K562 (cell line): ENCODE data around the gene TCAP. TPM values are rescaled to one million over a fixed set of nuclear protein-coding genes. Genes with fewer than 3 reads are reported as not detected.

Source experiments
- ADNP ChIP-seq: fragments of 200-800 bp; sonication (Bioruptor generic); IDR thresholded peaks from 2 replicates; pipeline ENCODE4 v1.6.1; 2016; ENCODE audit warnings: missing genetic modification characterization, missing compliant biosample characterization
- JUND ChIP-seq, 2 experiments: IDR thresholded peaks; 2 replicates in 1 of 2; 3 replicates in 1 of 2; pipeline ENCODE4 v1.6.1; 2011; ENCODE audit warnings: borderline replicate concordance in 2 of 2, low read depth in 2 of 2, low read length in 2 of 2, improper control_type of control experiment in 1 of 2, missing biosample characterization in 1 of 2, missing genetic modification characterization in 1 of 2, missing genetic modification reagents in 1 of 2
- KDM5B ChIP-seq: fragments of 200-600 bp; sonication (generic); IDR thresholded peaks from 2 replicates; pipeline ENCODE4 v1.6.1; 2012; ENCODE audit warnings: low read depth, mild to moderate bottlenecking, moderate library complexity, low read length, control low read depth, inconsistent platforms; ENCODE audit not compliant: insufficient replicate concordance
- PTTG1 ChIP-seq: fragments of 450-650 bp; IDR thresholded peaks from 2 replicates; pipeline ENCODE4 v1.6.1; 2016; ENCODE audit warnings: low read depth, mild to moderate bottlenecking, missing genetic modification characterization, missing compliant biosample characterization
- ZNF316 ChIP-seq: fragments of 450-650 bp; IDR thresholded peaks from 2 replicates; pipeline ENCODE4 v1.6.1; 2016
- polyA plus RNA-seq, 8 experiments: library from polyadenylated mRNA; depleted of rRNA in 4 of 8; stranded (reverse) in 5 of 8; unstranded in 3 of 8; fragments of >200 nt; fragmentation: Nextera tagmentation in 2 of 8; fragmentation: Illumina TruSeq in 1 of 8; extraction: Ambion mirVana in 2 of 8; extraction: Trizol in 1 of 8; gene quantifications; 2 replicates each; pipeline versions ENCODE4 v1.2.1 to v1.2.3, GENCODE V29; 2011 to 2014; ENCODE audit warnings: inconsistent platforms in 1 of 8, missing spikeins in 1 of 8
- total RNA-seq, 7 experiments: library from RNA; depleted of rRNA in 6 of 7; stranded (reverse); fragments of >200 nt in 6 of 7; fragmentation: Illumina TruSeq in 2 of 7; extraction: Trizol in 2 of 7; gene quantifications; 2 replicates each; pipeline versions ENCODE4 v1.2.1 to v1.2.3, GENCODE V29; 2011 to 2021; ENCODE audit warnings: low replicate concordance in 1 of 7
- TF ChIP-seq, protein P1 (sequence below), 2 experiments: fragments of 450-650 bp; IDR thresholded peaks; 2 replicates each; pipeline ENCODE4 v1.6.1; 2016; ENCODE audit warnings: mild to moderate bottlenecking in 2 of 2, borderline replicate concordance in 1 of 2, low read depth in 1 of 2, moderate library complexity in 1 of 2
- TF ChIP-seq, protein P2 (sequence below): fragments of 250-450 bp; sonication (Bioruptor Pico); IDR thresholded peaks from 2 replicates; pipeline ENCODE4 v1.8.0; 2022; ENCODE audit warnings: inconsistent platforms, mild to moderate bottlenecking, moderate library complexity, borderline replicate concordance
- TF ChIP-seq, protein P3 (sequence below): sonication (generic); formaldehyde crosslinking; IDR thresholded peaks from 2 replicates; pipeline ENCODE4 v1.8.1; 2023; ENCODE audit warnings: mild to moderate bottlenecking, missing genetic modification reagents, moderate library complexity
- TF ChIP-seq, protein P4 (sequence below): sonication (generic); formaldehyde crosslinking; IDR thresholded peaks from 2 replicates; pipeline ENCODE4 v1.8.0; 2022; ENCODE audit warnings: missing genetic modification reagents, mild to moderate bottlenecking, moderate library complexity, borderline replicate concordance
- TF ChIP-seq, protein P5 (sequence below): fragments of 450-650 bp; IDR thresholded peaks from 2 replicates; pipeline ENCODE4 v1.6.1; 2016; ENCODE audit warnings: mild to moderate bottlenecking

Gene TCAP
- total and polyA plus RNA-seq, 9 of the 15 experiments (the other 6 are each of a cell fraction or from before 2014, with no cell fraction given), result 0.33 to 1.4 (median 0.82) TPM; not detected in 2

DNA sequence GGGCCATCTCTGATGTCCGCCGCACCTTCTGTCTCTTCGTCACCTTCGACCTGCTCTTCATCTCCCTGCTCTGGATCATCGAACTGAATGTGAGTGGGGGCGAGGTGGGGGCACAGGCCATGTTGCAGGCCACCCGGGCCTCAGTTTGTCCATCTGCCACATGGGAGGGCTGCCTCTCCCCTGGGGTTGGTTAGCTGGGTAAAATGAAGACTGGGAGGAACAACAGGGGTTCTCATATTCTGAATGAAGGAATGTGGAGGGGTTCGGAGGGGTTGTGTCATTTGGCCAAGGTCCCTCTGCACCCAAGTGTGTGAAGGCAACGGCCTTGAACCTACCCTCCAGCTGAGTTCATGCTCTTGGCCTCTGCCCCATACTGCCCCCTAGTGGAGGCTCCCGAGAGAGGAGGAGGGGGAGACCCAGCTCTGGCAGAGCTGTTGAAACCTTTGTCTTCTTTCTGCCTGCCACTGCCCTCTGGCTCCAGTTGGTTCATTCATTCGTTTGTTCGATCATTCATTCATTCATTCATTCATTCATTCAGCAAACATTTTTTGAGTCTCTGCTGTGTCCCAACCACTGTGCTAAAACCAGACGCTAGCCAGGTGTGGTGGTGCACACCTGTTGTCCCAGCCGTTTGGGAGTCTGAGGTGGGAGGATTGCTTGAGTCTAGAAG, 11.4 kb upstream of the TCAP start (continued):
- TF ChIP-seq, protein P1, sequence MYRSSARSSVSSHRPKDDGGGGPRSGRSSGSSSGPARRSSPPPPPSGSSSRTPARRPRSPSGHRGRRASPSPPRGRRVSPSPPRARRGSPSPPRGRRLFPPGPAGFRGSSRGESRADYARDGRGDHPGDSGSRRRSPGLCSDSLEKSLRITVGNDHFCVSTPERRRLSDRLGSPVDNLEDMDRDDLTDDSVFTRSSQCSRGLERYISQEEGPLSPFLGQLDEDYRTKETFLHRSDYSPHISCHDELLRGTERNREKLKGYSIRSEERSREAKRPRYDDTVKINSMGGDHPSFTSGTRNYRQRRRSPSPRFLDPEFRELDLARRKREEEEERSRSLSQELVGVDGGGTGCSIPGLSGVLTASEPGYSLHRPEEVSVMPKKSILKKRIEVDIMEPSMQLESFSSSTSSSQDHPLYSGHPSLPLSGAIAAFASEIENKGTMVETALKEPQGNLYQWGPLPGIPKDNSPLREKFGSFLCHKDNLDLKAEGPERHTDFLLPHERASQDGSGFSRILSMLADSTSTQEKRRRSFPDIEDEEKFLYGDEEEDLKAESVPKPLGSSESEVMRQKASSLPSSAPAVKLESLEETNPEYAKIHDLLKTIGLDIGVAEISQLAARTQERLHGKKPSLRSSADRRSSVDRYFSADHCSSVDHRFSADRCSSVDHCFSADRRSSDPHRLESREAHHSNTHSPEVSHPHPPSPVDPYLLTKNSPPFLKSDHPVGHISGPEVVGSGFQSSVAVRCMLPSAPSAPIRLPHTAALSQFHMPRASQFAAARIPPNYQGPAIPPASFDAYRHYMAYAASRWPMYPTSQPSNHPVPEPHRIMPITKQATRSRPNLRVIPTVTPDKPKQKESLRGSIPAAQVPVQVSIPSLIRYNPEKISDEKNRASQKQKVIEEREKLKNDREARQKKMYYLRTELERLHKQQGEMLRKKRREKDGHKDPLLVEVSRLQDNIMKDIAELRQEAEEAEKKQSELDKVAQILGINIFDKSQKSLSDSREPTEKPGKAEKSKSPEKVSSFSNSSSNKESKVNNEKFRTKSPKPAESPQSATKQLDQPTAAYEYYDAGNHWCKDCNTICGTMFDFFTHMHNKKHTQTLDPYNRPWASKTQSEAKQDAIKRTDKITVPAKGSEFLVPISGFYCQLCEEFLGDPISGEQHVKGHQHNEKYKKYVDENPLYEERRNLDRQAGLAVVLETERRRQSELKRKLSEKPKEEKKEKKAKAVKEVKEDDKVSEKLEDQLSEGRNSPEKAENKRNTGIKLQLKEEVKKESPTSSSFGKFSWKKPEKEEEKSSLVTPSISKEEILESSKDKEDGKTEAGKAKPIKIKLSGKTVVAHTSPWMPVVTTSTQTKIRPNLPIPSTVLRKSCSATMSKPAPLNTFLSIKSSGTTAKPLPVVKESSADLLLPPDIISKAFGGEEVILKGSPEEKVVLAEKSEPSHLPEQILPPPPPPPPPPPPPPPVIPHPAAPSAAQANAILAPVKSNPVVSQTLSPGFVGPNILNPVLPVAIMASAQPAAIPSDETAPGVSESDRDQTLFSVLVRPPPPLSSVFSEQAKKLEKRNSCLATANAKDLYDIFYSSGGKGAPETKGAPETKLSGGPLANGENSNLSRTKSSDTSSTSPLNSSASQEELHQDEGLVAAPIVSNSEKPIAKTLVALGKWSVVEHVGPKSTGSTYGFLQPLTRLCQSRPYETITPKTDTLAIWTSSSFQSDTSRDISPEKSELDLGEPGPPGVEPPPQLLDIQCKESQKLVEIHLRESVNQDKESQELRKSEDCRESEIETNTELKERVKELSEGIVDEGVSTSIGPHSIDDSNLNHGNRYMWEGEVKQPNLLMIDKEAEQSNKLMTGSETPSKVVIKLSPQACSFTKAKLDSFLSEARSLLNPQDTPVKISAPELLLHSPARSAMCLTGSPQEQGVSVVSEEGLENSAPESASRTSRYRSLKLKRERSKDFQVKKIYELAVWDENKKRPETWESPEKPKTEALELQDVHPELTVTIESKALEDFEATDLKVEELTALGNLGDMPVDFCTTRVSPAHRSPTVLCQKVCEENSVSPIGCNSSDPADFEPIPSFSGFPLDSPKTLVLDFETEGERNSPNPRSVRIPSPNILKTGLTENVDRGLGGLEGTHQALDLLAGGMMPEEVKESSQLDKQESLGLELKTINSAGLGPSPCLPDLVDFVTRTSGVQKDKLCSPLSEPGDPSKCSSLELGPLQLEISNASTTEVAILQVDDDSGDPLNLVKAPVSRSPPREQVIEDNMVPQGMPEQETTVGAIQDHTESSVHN (IDR thresholded peaks at IDR 0.05; ENCODE audit: borderline replicate concordance in 1 of 2, low read depth in 1 of 2), result no peak
- peak; percentile 76 for TF ChIP-seq ADNP
- TF ChIP-seq, protein P2, sequence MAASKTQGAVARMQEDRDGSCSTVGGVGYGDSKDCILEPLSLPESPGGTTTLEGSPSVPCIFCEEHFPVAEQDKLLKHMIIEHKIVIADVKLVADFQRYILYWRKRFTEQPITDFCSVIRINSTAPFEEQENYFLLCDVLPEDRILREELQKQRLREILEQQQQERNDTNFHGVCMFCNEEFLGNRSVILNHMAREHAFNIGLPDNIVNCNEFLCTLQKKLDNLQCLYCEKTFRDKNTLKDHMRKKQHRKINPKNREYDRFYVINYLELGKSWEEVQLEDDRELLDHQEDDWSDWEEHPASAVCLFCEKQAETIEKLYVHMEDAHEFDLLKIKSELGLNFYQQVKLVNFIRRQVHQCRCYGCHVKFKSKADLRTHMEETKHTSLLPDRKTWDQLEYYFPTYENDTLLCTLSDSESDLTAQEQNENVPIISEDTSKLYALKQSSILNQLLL (CRISPR knock-in tag), result no peak
- no peak for TF ChIP-seq PTTG1 (tag)
- TF ChIP-seq, protein P3, sequence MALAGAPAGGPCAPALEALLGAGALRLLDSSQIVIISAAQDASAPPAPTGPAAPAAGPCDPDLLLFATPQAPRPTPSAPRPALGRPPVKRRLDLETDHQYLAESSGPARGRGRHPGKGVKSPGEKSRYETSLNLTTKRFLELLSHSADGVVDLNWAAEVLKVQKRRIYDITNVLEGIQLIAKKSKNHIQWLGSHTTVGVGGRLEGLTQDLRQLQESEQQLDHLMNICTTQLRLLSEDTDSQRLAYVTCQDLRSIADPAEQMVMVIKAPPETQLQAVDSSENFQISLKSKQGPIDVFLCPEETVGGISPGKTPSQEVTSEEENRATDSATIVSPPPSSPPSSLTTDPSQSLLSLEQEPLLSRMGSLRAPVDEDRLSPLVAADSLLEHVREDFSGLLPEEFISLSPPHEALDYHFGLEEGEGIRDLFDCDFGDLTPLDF (CRISPR knock-in tag), result no peak
- TF ChIP-seq KDM5B, result no peak
- TF ChIP-seq, protein P4, sequence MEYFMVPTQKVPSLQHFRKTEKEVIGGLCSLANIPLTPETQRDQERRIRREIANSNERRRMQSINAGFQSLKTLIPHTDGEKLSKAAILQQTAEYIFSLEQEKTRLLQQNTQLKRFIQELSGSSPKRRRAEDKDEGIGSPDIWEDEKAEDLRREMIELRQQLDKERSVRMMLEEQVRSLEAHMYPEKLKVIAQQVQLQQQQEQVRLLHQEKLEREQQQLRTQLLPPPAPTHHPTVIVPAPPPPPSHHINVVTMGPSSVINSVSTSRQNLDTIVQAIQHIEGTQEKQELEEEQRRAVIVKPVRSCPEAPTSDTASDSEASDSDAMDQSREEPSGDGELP (CRISPR knock-in tag), result peak; percentile 82
- no peak for TF ChIP-seq ZNF316
- peak; percentile 22; the same call in 1 of the 2 replicates for TF ChIP-seq JUND (IDR thresholded peaks at IDR 0.05; ENCODE audit: borderline replicate concordance, low read depth, low read length)
- no peak for TF ChIP-seq JUND (tag; IDR thresholded peaks at IDR 0.05; ENCODE audit: borderline replicate concordance, low read depth, low read length)
- TF ChIP-seq, protein P5, sequence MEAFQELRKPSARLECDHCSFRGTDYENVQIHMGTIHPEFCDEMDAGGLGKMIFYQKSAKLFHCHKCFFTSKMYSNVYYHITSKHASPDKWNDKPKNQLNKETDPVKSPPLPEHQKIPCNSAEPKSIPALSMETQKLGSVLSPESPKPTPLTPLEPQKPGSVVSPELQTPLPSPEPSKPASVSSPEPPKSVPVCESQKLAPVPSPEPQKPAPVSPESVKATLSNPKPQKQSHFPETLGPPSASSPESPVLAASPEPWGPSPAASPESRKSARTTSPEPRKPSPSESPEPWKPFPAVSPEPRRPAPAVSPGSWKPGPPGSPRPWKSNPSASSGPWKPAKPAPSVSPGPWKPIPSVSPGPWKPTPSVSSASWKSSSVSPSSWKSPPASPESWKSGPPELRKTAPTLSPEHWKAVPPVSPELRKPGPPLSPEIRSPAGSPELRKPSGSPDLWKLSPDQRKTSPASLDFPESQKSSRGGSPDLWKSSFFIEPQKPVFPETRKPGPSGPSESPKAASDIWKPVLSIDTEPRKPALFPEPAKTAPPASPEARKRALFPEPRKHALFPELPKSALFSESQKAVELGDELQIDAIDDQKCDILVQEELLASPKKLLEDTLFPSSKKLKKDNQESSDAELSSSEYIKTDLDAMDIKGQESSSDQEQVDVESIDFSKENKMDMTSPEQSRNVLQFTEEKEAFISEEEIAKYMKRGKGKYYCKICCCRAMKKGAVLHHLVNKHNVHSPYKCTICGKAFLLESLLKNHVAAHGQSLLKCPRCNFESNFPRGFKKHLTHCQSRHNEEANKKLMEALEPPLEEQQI, result no peak
